WTC11 (cell line): ENCODE data around the gene BCAS3.

ENCODE experiments used
- ETV6 ChIP-seq: sonication (generic); formaldehyde crosslinking; IDR thresholded peaks from 2 replicates; pipeline ENCODE4 v1.8.1; 2022; ENCODE audit warnings: mild to moderate bottlenecking, missing genetic modification reagents
- FOXJ3 ChIP-seq: sonication (generic); formaldehyde crosslinking; IDR thresholded peaks from 2 replicates; pipeline ENCODE4 v1.9.0; 2021; ENCODE audit warnings: missing genetic modification reagents, mild to moderate bottlenecking, borderline replicate concordance
- IRF2 ChIP-seq: sonication (generic); formaldehyde crosslinking; IDR thresholded peaks from 2 replicates; pipeline ENCODE4 v1.8.0; 2022; ENCODE audit warnings: low read depth, missing genetic modification reagents, borderline replicate concordance
- NR3C1 ChIP-seq: sonication (generic); formaldehyde crosslinking; conservative IDR thresholded peaks from 2 replicates; pipeline ENCODE4 v1.8.1; 2023; ENCODE audit warnings: low read depth, mild to moderate bottlenecking, missing genetic modification reagents
- TCF7 ChIP-seq: sonication (generic); formaldehyde crosslinking; IDR thresholded peaks from 2 replicates; pipeline ENCODE4 v1.8.0; 2022; ENCODE audit warnings: mild to moderate bottlenecking, low read depth, missing genetic modification reagents, moderate library complexity
- ZNF121 ChIP-seq: sonication (generic); formaldehyde crosslinking; IDR thresholded peaks from 2 replicates; pipeline ENCODE4 v1.8.0; 2023; ENCODE audit warnings: missing genetic modification reagents
- TF ChIP-seq, protein P1 (sequence below): fragments of 200-600 bp; IDR thresholded peaks from 2 replicates; pipeline ENCODE4 v1.8.0; 2022; ENCODE audit warnings: antibody characterized with exemption
- TF ChIP-seq, protein P2 (sequence below): sonication (generic); formaldehyde crosslinking; IDR thresholded peaks from 2 replicates; pipeline ENCODE4 v1.8.1; 2023; ENCODE audit warnings: mild to moderate bottlenecking, missing genetic modification reagents
- TF ChIP-seq, protein P3 (sequence below): sonication (generic); formaldehyde crosslinking; IDR thresholded peaks from 2 replicates; pipeline ENCODE4 v1.8.0; 2022; ENCODE audit warnings: mild to moderate bottlenecking, missing genetic modification reagents
- TF ChIP-seq, protein P4 (sequence below): sonication (generic); formaldehyde crosslinking; IDR thresholded peaks from 2 replicates; pipeline ENCODE4 v1.8.0; 2022; ENCODE audit warnings: mild to moderate bottlenecking, missing genetic modification reagents

DNA sequence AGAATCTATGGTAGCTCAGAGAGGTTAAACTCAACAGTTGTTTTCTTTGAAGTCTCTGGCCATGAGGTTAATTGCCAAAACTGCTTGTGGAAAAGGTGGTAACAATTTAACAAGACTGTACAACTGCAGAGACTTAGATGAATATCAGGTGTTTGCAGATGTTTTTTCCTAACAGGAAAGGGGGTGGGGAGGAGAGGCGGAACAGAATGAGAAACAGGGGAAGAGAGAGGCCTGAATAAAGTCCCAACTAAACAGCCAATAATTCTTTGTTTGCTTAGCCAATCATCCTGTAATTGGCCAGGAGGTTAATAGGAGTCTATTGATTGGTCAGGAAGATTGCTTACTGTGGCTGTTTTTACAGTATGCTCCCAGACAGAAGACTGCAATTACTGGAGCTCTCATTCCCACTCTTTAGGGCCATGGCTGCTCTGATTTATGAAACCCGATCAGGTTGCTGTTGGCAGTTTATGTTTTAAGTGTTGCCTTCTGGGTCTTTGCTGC lies 472.3 kb downstream of the BCAS3 start:
- TF ChIP-seq ETV6 (no peak), ZNF121 (no peak), IRF2 (CRISPR knock-in tag) (no peak), NR3C1 (CRISPR knock-in tag) (no peak), FOXJ3 (CRISPR knock-in tag) (no peak), TCF7 (CRISPR knock-in tag) (no peak)
- TF ChIP-seq, protein P1, sequence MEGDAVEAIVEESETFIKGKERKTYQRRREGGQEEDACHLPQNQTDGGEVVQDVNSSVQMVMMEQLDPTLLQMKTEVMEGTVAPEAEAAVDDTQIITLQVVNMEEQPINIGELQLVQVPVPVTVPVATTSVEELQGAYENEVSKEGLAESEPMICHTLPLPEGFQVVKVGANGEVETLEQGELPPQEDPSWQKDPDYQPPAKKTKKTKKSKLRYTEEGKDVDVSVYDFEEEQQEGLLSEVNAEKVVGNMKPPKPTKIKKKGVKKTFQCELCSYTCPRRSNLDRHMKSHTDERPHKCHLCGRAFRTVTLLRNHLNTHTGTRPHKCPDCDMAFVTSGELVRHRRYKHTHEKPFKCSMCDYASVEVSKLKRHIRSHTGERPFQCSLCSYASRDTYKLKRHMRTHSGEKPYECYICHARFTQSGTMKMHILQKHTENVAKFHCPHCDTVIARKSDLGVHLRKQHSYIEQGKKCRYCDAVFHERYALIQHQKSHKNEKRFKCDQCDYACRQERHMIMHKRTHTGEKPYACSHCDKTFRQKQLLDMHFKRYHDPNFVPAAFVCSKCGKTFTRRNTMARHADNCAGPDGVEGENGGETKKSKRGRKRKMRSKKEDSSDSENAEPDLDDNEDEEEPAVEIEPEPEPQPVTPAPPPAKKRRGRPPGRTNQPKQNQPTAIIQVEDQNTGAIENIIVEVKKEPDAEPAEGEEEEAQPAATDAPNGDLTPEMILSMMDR: no peak
- TF ChIP-seq, protein P2, sequence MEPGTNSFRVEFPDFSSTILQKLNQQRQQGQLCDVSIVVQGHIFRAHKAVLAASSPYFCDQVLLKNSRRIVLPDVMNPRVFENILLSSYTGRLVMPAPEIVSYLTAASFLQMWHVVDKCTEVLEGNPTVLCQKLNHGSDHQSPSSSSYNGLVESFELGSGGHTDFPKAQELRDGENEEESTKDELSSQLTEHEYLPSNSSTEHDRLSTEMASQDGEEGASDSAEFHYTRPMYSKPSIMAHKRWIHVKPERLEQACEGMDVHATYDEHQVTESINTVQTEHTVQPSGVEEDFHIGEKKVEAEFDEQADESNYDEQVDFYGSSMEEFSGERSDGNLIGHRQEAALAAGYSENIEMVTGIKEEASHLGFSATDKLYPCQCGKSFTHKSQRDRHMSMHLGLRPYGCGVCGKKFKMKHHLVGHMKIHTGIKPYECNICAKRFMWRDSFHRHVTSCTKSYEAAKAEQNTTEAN (CRISPR knock-in tag): no peak
- TF ChIP-seq, protein P3, sequence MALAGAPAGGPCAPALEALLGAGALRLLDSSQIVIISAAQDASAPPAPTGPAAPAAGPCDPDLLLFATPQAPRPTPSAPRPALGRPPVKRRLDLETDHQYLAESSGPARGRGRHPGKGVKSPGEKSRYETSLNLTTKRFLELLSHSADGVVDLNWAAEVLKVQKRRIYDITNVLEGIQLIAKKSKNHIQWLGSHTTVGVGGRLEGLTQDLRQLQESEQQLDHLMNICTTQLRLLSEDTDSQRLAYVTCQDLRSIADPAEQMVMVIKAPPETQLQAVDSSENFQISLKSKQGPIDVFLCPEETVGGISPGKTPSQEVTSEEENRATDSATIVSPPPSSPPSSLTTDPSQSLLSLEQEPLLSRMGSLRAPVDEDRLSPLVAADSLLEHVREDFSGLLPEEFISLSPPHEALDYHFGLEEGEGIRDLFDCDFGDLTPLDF (CRISPR knock-in tag): no peak
- TF ChIP-seq, protein P4, sequence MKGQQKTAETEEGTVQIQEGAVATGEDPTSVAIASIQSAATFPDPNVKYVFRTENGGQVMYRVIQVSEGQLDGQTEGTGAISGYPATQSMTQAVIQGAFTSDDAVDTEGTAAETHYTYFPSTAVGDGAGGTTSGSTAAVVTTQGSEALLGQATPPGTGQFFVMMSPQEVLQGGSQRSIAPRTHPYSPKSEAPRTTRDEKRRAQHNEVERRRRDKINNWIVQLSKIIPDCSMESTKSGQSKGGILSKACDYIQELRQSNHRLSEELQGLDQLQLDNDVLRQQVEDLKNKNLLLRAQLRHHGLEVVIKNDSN: no peak
